CD4-positive, alpha-beta T cell treated with Interleukin-10 for 1 hour (primary cell): Measurements from ENCODE around the gene RALGPS2.

Source experiments
- DNase-seq: peaks from one replicate; pipeline ENCODE4 v3.0.0-alpha.2; 2020

Gene RALGPS2

GRCh38 chr1:178869119-178869697, 144.2 kb downstream of the RALGPS2 start:
- DNase-seq, result no peak

GRCh38 chr1:178870221-178870620, 145.2 kb downstream of the RALGPS2 start:
- no peak for DNase-seq

DNA sequence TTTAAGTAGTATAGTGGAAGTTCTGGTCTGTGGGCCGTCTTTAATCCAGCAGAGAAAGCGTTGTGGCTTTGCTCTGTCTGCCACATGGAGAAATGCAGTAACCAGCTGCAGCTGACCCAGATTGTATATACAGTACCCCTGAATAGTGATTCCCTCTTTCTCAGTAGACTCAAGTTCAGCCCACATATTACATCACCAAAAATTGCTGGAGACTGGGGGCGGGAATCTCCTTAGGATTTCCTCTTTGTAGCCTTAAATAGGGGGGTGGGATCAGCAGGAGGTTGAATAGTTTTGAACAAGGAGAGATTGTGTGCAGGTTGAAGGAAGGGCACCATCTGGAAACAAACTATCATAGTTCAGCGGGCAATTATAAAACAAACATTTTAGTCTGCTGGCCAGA, 145.9 kb downstream of the RALGPS2 start, which contains the start of gene ANGPTL1:
ANGPTL1 (minus strand) TSS at position 134 of the 400 bp plus-strand sequence. CDS start 5,301 bp downstream, outside the sequence.
- DNase-seq, result no peak

- DNase-seq, result no peak
Observed at GRCh38 chr1:178871551-178872320, 146.7 kb downstream of the RALGPS2 start.

- DNase-seq, result no peak
Observed at GRCh38 chr1:178874966-178875365, 149.9 kb downstream of the RALGPS2 start.

DNA sequence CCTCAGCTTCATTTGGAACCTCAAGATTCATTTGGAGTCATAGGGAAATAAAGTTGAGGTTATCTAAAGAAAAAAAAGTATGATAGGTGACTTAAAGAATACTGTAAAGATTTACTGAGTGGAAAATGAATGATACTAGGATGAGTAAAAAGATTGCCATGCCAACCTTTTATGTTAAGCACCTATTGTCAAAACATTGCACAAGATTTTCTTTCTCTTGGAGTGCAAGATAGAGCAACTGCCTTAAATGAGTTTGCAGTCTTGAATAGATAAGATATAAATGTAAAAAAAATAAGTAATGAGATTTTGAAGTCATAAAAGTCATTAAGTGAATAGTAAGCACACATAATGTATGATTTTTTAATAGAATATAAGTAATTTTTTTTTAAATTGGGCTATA, 150.9 kb downstream of the RALGPS2 start:
- no peak for DNase-seq

DNA sequence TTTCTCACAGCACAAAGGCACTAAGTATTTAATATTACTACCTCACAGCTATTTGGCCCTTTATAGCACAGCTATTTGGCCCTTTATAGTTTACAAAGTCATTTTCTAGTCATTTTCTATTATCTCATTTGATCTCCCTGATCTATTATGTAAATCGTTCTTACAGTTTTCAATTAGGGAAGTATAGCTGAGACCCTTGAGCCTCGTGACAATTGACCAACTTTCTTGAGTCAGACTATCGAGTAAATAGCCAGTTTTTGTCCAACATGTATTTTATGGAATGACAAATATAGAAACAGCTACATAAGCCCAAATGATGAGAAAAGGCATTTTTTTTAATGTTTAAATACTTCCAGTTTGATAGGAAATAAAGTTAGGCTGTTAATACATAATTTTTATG, 152.9 kb downstream of the RALGPS2 start:
- DNase-seq, result no peak

- DNase-seq, result no peak
Observed at GRCh38 chr1:178881950-178882349, 156.9 kb downstream of the RALGPS2 start.

- no peak for DNase-seq
Observed at GRCh38 chr1:178885869-178886268, 160.8 kb downstream of the RALGPS2 start.

DNA sequence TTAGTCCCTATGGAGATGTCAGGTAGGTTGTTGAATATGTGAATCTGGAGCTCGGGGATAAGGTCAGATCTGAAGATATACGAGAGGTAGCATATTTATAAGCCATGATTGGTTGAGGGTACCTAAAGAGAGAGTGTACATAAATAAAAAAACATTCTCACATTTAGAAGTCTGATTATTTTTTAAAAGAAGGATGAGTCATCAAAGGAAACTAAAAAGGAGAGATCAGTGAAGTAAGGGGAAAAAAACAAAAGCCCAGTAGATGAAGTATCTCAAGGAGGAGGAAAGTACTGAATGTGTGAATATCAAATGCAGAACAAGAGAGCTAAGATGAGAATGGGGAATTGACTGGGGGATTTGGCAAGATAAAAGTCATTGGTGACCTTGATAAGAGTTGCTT, 161.5 kb downstream of the RALGPS2 start:
- DNase-seq, result no peak

GRCh38 chr1:178895928-178896327, 170.9 kb downstream of the RALGPS2 start:
- no peak for DNase-seq

- no peak for DNase-seq
Observed at GRCh38 chr1:178898401-178898800, 173.4 kb downstream of the RALGPS2 start.

DNA sequence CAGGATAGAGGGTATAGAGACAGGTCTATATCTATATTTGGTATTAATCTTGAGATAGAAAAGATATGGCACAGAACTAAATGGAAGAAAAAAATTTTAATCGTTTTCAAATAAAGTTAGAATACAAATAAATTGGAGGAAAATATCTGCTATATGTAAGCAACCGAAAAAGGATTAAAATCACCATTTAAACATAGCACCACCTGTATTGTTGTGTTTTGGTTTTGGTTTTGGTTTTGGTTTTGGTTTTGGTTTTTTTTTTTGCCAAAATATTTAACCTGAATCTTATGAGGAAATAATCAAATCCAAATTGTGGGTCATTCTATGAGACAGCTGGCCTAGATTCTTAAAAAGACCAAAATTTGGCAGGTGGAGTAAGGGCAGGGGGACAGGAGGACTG, 174.4 kb downstream of the RALGPS2 start:
- DNase-seq, result no peak

DNA sequence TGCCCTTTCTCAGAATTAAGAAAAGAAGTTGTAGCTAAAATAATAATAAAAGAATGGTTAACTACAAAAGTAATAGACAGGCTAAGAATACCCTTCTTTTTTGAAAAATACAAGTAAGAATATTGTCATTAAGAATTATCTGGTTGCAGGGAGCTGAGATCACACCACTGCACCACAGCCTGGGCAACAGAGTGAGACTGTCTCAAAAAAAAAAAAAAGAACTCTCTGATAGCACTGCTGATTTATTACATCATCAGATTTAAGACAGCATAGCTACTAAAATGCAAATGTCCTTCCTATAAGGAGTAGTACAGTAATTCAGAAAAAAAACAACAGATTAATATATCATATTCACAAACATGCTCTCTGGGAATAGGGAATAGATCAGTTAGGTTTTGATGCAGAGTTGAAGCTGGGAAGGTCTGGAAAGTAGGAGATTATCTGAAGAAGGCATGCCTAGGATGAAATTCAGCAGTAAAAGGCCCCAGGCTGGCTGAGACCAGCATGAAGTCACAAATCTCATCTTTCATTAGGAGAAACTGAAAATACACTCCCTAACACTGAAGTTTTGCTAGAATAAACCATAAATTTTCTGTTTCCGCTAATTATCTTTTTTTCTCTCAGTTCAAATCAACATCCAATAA, 176.6 kb downstream of the RALGPS2 start:
- no peak for DNase-seq

DNA sequence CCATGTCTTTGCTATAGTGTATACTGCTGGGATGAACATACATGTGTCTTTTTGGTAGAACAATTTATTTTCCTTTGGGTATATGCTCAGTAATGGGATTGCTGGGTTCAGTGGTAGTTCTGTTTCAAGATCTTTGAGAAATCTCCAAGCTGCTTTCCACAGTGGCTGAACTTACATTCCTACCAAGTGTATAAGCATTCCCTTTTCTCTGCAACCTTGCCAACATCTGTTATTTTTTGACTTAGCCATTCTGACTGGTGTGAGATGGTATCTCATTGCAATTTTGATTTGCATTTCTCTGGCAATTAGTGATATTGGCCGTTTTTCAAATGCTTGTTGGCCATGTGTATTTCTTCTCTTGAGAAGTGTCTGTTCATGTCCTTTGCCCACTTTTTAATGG, 183.3 kb downstream of the RALGPS2 start:
- DNase-seq, result no peak

- DNase-seq, result no peak
Observed at GRCh38 chr1:178910023-178910422, 185.0 kb downstream of the RALGPS2 start.

DNA sequence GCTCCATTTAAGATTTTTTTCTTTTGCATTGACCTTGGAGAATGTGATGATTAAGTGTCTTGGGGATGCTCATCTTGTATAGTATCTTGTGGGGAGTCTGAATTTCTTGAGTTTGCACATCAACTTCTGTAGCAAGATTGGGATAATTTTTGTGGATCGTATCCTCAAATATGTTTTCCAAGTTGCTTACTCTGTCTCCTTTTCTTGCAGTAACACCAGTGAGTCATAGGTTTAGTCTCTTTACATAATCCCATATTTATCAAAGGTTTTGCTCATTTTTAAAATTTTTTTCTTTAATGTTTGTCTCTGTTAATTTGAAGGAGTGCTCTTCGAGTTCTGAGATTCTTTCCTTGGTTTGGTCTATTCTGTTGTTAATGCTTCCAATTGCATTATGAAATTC, 187.6 kb downstream of the RALGPS2 start:
- no peak for DNase-seq

GRCh38 chr1:178916448-178917174, 191.6 kb downstream of the RALGPS2 start:
- no peak for DNase-seq

GRCh38 chr1:178918308-178918707, 193.3 kb downstream of the RALGPS2 start:
- DNase-seq, result no peak

GRCh38 chr1:178918955-178919354, 193.9 kb downstream of the RALGPS2 start:
- DNase-seq, result no peak

DNA sequence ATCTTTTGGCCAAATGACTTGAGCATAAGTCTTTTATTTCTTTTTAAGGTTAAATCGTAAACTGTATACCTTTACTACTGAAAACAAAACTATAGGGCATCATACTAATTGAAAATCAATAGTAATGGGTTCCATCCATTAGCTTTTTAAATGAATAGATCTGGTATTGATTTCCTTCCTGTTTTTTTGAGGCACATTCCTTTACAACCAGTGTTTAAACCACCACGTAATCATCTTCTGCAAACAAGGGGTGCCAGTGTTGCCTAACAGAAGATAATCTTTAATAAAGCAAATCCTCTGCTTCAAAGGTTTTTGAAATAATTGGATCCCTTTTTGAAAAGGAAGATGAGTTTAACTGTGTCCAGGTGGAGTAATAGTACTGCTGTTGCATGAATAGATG, 194.5 kb downstream of the RALGPS2 start:
- no peak for DNase-seq

DNA sequence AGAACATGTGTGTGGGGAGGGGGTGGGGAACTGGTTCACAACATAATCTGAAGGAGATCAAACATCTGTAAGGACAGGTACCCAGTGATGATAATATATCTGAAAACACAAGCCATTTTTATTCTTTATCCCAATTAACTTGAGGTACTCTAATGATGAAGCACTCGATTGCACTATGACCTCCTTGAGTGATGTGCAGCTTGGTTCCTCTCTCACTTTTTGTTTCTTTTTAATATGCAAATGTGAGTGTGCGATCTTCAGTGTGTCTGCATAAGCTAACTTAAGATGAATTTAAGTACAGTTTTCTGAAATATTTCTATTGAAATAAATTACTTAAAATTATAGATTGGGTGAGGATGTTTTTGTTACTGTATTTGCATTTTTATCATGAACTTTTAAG, 196.5 kb downstream of the RALGPS2 start:
- no peak for DNase-seq

GRCh38 chr1:178923512-178923911, 198.5 kb downstream of the RALGPS2 start:
- no peak for DNase-seq
